Measurements from ENCODE around the gene UBTD2. TPM values are rescaled to one million over a fixed set of nuclear protein-coding genes. Genes with fewer than 3 reads are reported as not detected.
"Not testable (repeated sequence)": the region's sequence is repeated elsewhere in the genome, so short reads cannot be mapped to it uniquely, and the experiment has no call there.

Gene UBTD2
- 24.9 and 26.7 TPM in 2 replicates for total RNA-seq
- polyA plus RNA-seq, result 22.6 and 29.8 TPM in 2 replicates
- polyA plus RNA-seq (2012), result 16.8 and 21.0 TPM in 2 replicates
- polyA minus RNA-seq (ENCODE audit: low replicate concordance), result 3.3 and 3.5 TPM in 2 replicates

GRCh38 chr5:172283020-172283861, at the start of gene UBTD2:
TSS of gene UBTD2 (minus strand) at chr5:172283764. CDS start at chr5:172283665, 99 bp downstream.
- no peaks in the 10 kb centered on the region for H4K20me1 ChIP-seq (ENCODE audit: control insufficient read depth, extremely low read depth, insufficient read depth, low read length)
- H3K36me3 ChIP-seq (ENCODE audit: control insufficient read depth, insufficient read depth, low read length), result no peaks in the 10 kb centered on the region
- peak within 1 kb of the TSS; percentile 86 for H2AFZ ChIP-seq (ENCODE audit: low read length)
- TF ChIP-seq EZH2 (IDR thresholded peaks at IDR 0.05; ENCODE audit: low read length, missing control alignments) (no peak), CTCF (conservative IDR thresholded peaks at IDR 0.05 in 1 of 2, IDR thresholded peaks at IDR 0.05 in 1 of 2; ENCODE audit: low read depth in 1 of 2, low read length in 2 of 2) (peak; percentile 26 to 35)
- H3K4me2 ChIP-seq (ENCODE audit: extremely low read depth, insufficient read depth, low read length), result peak within 1 kb of the TSS; percentile 81
- H3K9me3 ChIP-seq (ENCODE audit: control insufficient read depth, insufficient read depth, low read depth, low read length), result no peaks in the 10 kb centered on the region
- peaks cover 3% of the 10 kb centered on the region for H3K4me1 ChIP-seq (ENCODE audit: control insufficient read depth, extremely low read depth, insufficient read depth, low read length)
- DNase-seq (ENCODE audit: low read depth in 2 of 2), result peak; percentile 76 to 77
- peak within 1 kb of the TSS; percentile 85 to 96 (median 93) for H3K4me3 ChIP-seq (replicated peaks in 1 of 4; ENCODE audit: control extremely low read depth in 1 of 4, insufficient read depth in 1 of 4, low read depth in 3 of 4, low read length in 4 of 4)
- peak within 1 kb of the TSS; percentile 82 for H3K9ac ChIP-seq (ENCODE audit: insufficient read depth, low read length)
- peak within 1 kb of the TSS; percentile 90 for H3K27ac ChIP-seq (ENCODE audit: insufficient read depth, low read length)
- H3K79me2 ChIP-seq (ENCODE audit: control insufficient read depth, insufficient read depth, low read length), result peaks cover 49% of the 10 kb centered on the region
- H3K27me3 ChIP-seq (ENCODE audit: control insufficient read depth, insufficient read depth, low read length), result no peaks in the 10 kb centered on the region

GRCh38 chr5:172326901-172327300, 43.3 kb upstream of the UBTD2 start:
- not testable (repeated sequence) for DNase-seq (ENCODE audit: low read depth in 2 of 2); H3K79me2 ChIP-seq (ENCODE audit: control insufficient read depth, insufficient read depth, low read length); H3K36me3 ChIP-seq (ENCODE audit: control insufficient read depth, insufficient read depth, low read length); H3K9me3 ChIP-seq (ENCODE audit: control insufficient read depth, insufficient read depth, low read depth, low read length); H4K20me1 ChIP-seq (ENCODE audit: control insufficient read depth, extremely low read depth, insufficient read depth, low read length); H3K27ac ChIP-seq (ENCODE audit: insufficient read depth, low read length); H3K9ac ChIP-seq (ENCODE audit: insufficient read depth, low read length); H3K27me3 ChIP-seq (ENCODE audit: control insufficient read depth, insufficient read depth, low read length); H3K4me2 ChIP-seq (ENCODE audit: extremely low read depth, insufficient read depth, low read length); H3K4me1 ChIP-seq (ENCODE audit: control insufficient read depth, extremely low read depth, insufficient read depth, low read length); H2AFZ ChIP-seq (ENCODE audit: low read length); H3K4me3 ChIP-seq (replicated peaks in 1 of 4; ENCODE audit: control extremely low read depth in 1 of 4, insufficient read depth in 1 of 4, low read depth in 3 of 4, low read length in 4 of 4)

GRCh38 chr5:172325452-172325851, 41.9 kb upstream of the UBTD2 start:
- no peak for TF ChIP-seq EZH2 (IDR thresholded peaks at IDR 0.05; ENCODE audit: low read length, missing control alignments)
- no peak for TF ChIP-seq CTCF (conservative IDR thresholded peaks at IDR 0.05 in 1 of 2, IDR thresholded peaks at IDR 0.05 in 1 of 2; ENCODE audit: low read depth in 1 of 2, low read length in 2 of 2)
- Histone ChIP-seq H3K36me3 (ENCODE audit: control insufficient read depth, insufficient read depth, low read length) (no peaks in the 10 kb centered on the region), H3K79me2 (ENCODE audit: control insufficient read depth, insufficient read depth, low read length) (no peaks in the 10 kb centered on the region)

More at GRCh38 chr5:172325452-172325851, 41.9 kb upstream of the UBTD2 start:
- H3K4me2 ChIP-seq (ENCODE audit: extremely low read depth, insufficient read depth, low read length), result no peak overlapping the region
- H4K20me1 ChIP-seq (ENCODE audit: control insufficient read depth, extremely low read depth, insufficient read depth, low read length), result no peaks in the 10 kb centered on the region
- H3K9ac ChIP-seq (ENCODE audit: insufficient read depth, low read length), result no peak overlapping the region
- H2AFZ ChIP-seq (ENCODE audit: low read length), result no peak overlapping the region
- DNase-seq (ENCODE audit: low read depth in 2 of 2), result no peak
- H3K9me3 ChIP-seq (ENCODE audit: control insufficient read depth, insufficient read depth, low read depth, low read length), result no peaks in the 10 kb centered on the region
- H3K27me3 ChIP-seq (ENCODE audit: control insufficient read depth, insufficient read depth, low read length), result no peaks in the 10 kb centered on the region
- H3K27ac ChIP-seq (ENCODE audit: insufficient read depth, low read length), result no peak overlapping the region
- H3K4me3 ChIP-seq (replicated peaks in 1 of 4; ENCODE audit: control extremely low read depth in 1 of 4, insufficient read depth in 1 of 4, low read depth in 3 of 4, low read length in 4 of 4), result no peak overlapping the region
- no peaks in the 10 kb centered on the region for H3K4me1 ChIP-seq (ENCODE audit: control insufficient read depth, extremely low read depth, insufficient read depth, low read length)

Data from fibroblast of lung (primary cell).